ENCODE data around the gene ZNG1A.
"Not testable (repeated sequence)": the region's sequence is repeated elsewhere in the genome, so short reads cannot be mapped to it uniquely, and the experiment has no call there.

Gene ZNG1A

GRCh38 chr9:212297-212696 lies 33.4 kb upstream of the ZNG1A start:
- in situ Hi-C loops (cut with HindIII; ENCODE audit: low sequenced_read_pairs), result no loop called here
- DNase-seq (ENCODE audit: low read depth, low spot score), result no peak
- H3K4me3 ChIP-seq (ENCODE audit: low read depth, low read length), result no peak overlapping the region
- no peak for TF ChIP-seq CTCF (IDR thresholded peaks at IDR 0.05; ENCODE audit: low read depth, low read length)

- in situ Hi-C loops (cut with HindIII; ENCODE audit: low sequenced_read_pairs), result no loop called here
- TF ChIP-seq CTCF (IDR thresholded peaks at IDR 0.05; ENCODE audit: low read depth, low read length), result no peak
- H3K4me3 ChIP-seq (ENCODE audit: low read depth, low read length), result no peak overlapping the region
- DNase-seq (ENCODE audit: low read depth, low spot score), result no peak
These were observed 32.7 kb upstream of the ZNG1A start for GRCh38 chr9:211557-211956.

GRCh38 chr9:211036-211435 lies 32.2 kb upstream of the ZNG1A start:
- in situ Hi-C loops (cut with HindIII; ENCODE audit: low sequenced_read_pairs), result no loop called here
- no peak overlapping the region for H3K4me3 ChIP-seq (ENCODE audit: low read depth, low read length)
- no peak for TF ChIP-seq CTCF (IDR thresholded peaks at IDR 0.05; ENCODE audit: low read depth, low read length)
- DNase-seq (ENCODE audit: low read depth, low spot score), result no peak

GRCh38 chr9:209143-209758 lies 30.4 kb upstream of the ZNG1A start:
- H3K4me3 ChIP-seq (ENCODE audit: low read depth, low read length), result no peak overlapping the region
- TF ChIP-seq CTCF (IDR thresholded peaks at IDR 0.05; ENCODE audit: low read depth, low read length), result no peak
- in situ Hi-C loops (cut with HindIII; ENCODE audit: low sequenced_read_pairs), result no loop called here
- no peak for DNase-seq (ENCODE audit: low read depth, low spot score)

- in situ Hi-C loops (cut with HindIII; ENCODE audit: low sequenced_read_pairs), result no loop called here
- no peak for TF ChIP-seq CTCF (IDR thresholded peaks at IDR 0.05; ENCODE audit: low read depth, low read length)
- DNase-seq (ENCODE audit: low read depth, low spot score), result no peak
- H3K4me3 ChIP-seq (ENCODE audit: low read depth, low read length), result no peak overlapping the region
These were observed 27.6 kb upstream of the ZNG1A start for GRCh38 chr9:206481-206880.

- H3K4me3 ChIP-seq (ENCODE audit: low read depth, low read length); in situ Hi-C loops (cut with HindIII; ENCODE audit: low sequenced_read_pairs); DNase-seq (ENCODE audit: low read depth, low spot score): not testable (repeated sequence)
These were observed 20.7 kb upstream of the ZNG1A start for GRCh38 chr9:199601-200000.

- DNase-seq (ENCODE audit: low read depth, low spot score); in situ Hi-C loops (cut with HindIII; ENCODE audit: low sequenced_read_pairs): not testable (repeated sequence)
- peak overlapping the region; percentile 43 for H3K4me3 ChIP-seq (ENCODE audit: low read depth, low read length)
These were observed 573 bp downstream of the ZNG1A start for GRCh38 chr9:178140-178825.

- DNase-seq (ENCODE audit: low read depth, low spot score); H3K4me3 ChIP-seq (ENCODE audit: low read depth, low read length); in situ Hi-C loops (cut with HindIII; ENCODE audit: low sequenced_read_pairs): not testable (repeated sequence)
These were observed 9.1 kb downstream of the ZNG1A start for GRCh38 chr9:169757-170156.

GRCh38 chr9:159871-160270 lies 19.0 kb downstream of the ZNG1A start:
- DNase-seq (ENCODE audit: low read depth, low spot score); in situ Hi-C loops (cut with HindIII; ENCODE audit: low sequenced_read_pairs); H3K4me3 ChIP-seq (ENCODE audit: low read depth, low read length): not testable (repeated sequence)

GRCh38 chr9:151173-151572 lies 27.7 kb downstream of the ZNG1A start:
- DNase-seq (ENCODE audit: low read depth, low spot score); in situ Hi-C loops (cut with HindIII; ENCODE audit: low sequenced_read_pairs); H3K4me3 ChIP-seq (ENCODE audit: low read depth, low read length): not testable (repeated sequence)

- H3K4me3 ChIP-seq (ENCODE audit: low read depth, low read length); DNase-seq (ENCODE audit: low read depth, low spot score); in situ Hi-C loops (cut with HindIII; ENCODE audit: low sequenced_read_pairs): not testable (repeated sequence)
These were observed 39.0 kb downstream of the ZNG1A start for GRCh38 chr9:139880-140279.

- DNase-seq (ENCODE audit: low read depth, low spot score); in situ Hi-C loops (cut with HindIII; ENCODE audit: low sequenced_read_pairs): not testable (repeated sequence)
These were observed 60.8 kb downstream of the ZNG1A start, which contains the start of gene FOXD4 for GRCh38 chr9:117995-118467. Gene FOXD4, minus strand, starts transcription at chr9:118417. Its CDS starts 298 bp downstream, at chr9:118119.

More at GRCh38 chr9:117995-118467, 60.8 kb downstream of the ZNG1A start, which contains the start of gene FOXD4:
- not testable (repeated sequence) for H3K4me3 ChIP-seq (ENCODE audit: low read depth, low read length)
